Ovary (tissue), 10 donors: ENCODE data around the gene OR2T34. TPM values are rescaled to one million over a fixed set of nuclear protein-coding genes. Genes with fewer than 3 reads are reported as not detected.
"Not testable (repeated sequence)": the region's sequence is repeated elsewhere in the genome, so short reads cannot be mapped to it uniquely, and the experiment has no call there.

ENCODE experiments used
- DNase-seq, 5 donors: peaks; one replicate each; pipeline ENCODE4 v3.0.0-alpha.2; 2019 to 2020
- H3K27ac ChIP-seq, 2 donors: fragments of 200-600 bp; one replicate each; pipeline versions ENCODE4 v1.5.1 to v1.8.0; 2019 to 2022
- H3K27me3 ChIP-seq: fragments of 200-600 bp; one replicate; pipeline ENCODE4 v1.8.0; 2022
- H3K36me3 ChIP-seq: fragments of 200-600 bp; sonication (generic); one replicate; pipeline ENCODE4 v1.5.1; 2019
- H3K4me1 ChIP-seq: one replicate; pipeline ENCODE4 v1.8.1; 2013; ENCODE audit warnings: mild to moderate bottlenecking, moderate library complexity; ENCODE audit not compliant: insufficient read depth
- H3K4me3 ChIP-seq: fragments of 200-600 bp; sonication (generic); one replicate; pipeline ENCODE4 v1.5.1; 2017
- H3K9me3 ChIP-seq, 2 donors: fragments of 200-600 bp in 1 of 2; sonication (generic) in 1 of 2; one replicate each; pipeline versions ENCODE4 v1.5.1 to v1.8.1; 2013 to 2019; ENCODE audit warnings: mild to moderate bottlenecking in 1 of 2, moderate library complexity in 1 of 2
- EP300 ChIP-seq: sonication (generic); formaldehyde crosslinking; IDR thresholded peaks from one replicate; pipeline ENCODE4 v1.6.1; 2017; ENCODE audit warnings: antibody characterized with exemption
- POLR2A ChIP-seq: fragments of 450-650 bp; IDR thresholded peaks from one replicate; pipeline ENCODE4 v1.6.1; 2017; ENCODE audit warnings: antibody characterized with exemption, mild to moderate bottlenecking, moderate library complexity
- WGBS, 3 donors: extraction: QIAGEN DNeasy Blood & Tissue Kit in 1 of 3; methylation state at CpG; one replicate each; pipeline versions ENCODE4 v1.1.5 to v1.1.7; 2013 to 2017; 5-methylcytosine and 5-hydroxymethylcytosine counted together
- intact Hi-C, 4 donors: fragments of 100-400 bp; cut with DNase I; formaldehyde crosslinking; loops; one replicate each; pipeline versions ENCODE4 v1.11.0 to v1.15.1; 2022 to 2023
- long read RNA-seq, 3 donors: library from polyadenylated mRNA in 2 of 3; unstranded in 2 of 3; transcript quantifications; one replicate each; pipeline ENCODE4 v2.0.0 and lab custom pipeline, GENCODE V29; 2021 to 2026
- polyA plus RNA-seq, 2 donors: library from polyadenylated mRNA; stranded (reverse); fragments of 200-250 nt in 1 of 2; fragments of 350-450 nt in 1 of 2; fragmentation: Illumina TruSeq in 1 of 2; extraction: RNeasy Lipid Tissue Mini Kit (QIAGEN cat#74804) in 1 of 2; gene quantifications; one replicate each; pipeline ENCODE4 v1.2.3, GENCODE V29; 2013 to 2014
- total RNA-seq, 7 donors: library from RNA; depleted of rRNA in 2 of 7; stranded (reverse); fragments of >200 nt in 2 of 7; fragmentation: NEBNext Ultra II Directional in 3 of 7; extraction: Animal tissue kit (Norgen Biotek cat#: 25700) in 3 of 7; gene quantifications; one replicate each; pipeline versions ENCODE4 v1.1.0 to v1.2.4, GENCODE V29; 2016 to 2023
- TF ChIP-seq, protein P1 (sequence below), 3 donors: fragments of 450-650 bp in 2 of 3; fragments of 200-600 bp in 1 of 3; IDR thresholded peaks; one replicate each; pipeline versions ENCODE4 v1.5.1 to v1.8.0; 2016 to 2022; ENCODE audit warnings: antibody characterized with exemption in 3 of 3, mild to moderate bottlenecking in 1 of 3
- donor health status: DM: no; HTN: no; CAD: no; lungs with moderate emphysema.
- donor health status: DM: no; HTN: no; CAD: no.
- donor health status: Bipolar disorder and iron deficiency.
- donor health status: DM: yes; HTN: yes; CAD: no.
- donor health status: DM: no; HTN: no; CAD: no.
- donor health status: DM: yes; HTN: yes; CAD: no.

Gene OR2T34
- total RNA-seq (not detected), polyA plus RNA-seq (not detected)
- long read RNA-seq, donor 1: 0 reads
- long read RNA-seq, donor 2: 0 reads
- long read RNA-seq, donor 3: 0 reads

GRCh38 chr1:248574657-248575056 lies at the start of gene OR2T34:
TSS of gene OR2T34 (minus strand) at chr1:248574757. CDS start at chr1:248574757, 0 bp downstream.
- H3K27ac ChIP-seq, DNase-seq, H3K4me1 ChIP-seq, H3K9me3 ChIP-seq, H3K36me3 ChIP-seq, intact Hi-C loops, H3K4me3 ChIP-seq, H3K27me3 ChIP-seq: not testable (repeated sequence)
- WGBS, 3 donors: 77 to 93% (median 83%) methylated on average over 3 of the region's 3 CpGs

DNA sequence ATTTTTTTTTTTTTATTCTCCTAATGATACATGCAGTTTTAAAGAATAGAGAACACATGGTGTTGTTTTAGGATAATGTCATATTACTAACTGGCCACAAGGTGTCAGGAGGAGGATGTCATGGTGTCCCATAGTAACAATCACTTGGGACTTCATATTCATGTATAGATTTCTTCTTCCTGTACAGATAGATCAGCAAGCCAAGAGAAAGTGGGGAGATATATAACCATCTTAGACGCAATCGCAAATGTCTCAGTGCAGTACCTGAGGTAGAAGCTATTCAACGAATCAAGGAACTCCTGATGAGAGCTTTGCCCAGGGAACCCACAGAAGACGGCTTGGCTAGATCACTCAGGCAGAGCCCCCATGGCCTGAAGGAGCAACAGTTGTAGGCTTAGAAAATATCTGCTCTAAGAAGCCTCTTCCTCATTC lies 48.0 kb upstream of the OR2T34 start:
- no peaks in the 10 kb centered on the region for H3K9me3 ChIP-seq
- intact Hi-C loops: no loop called here
- DNase-seq: no peak
- no peaks in the 10 kb centered on the region for H3K4me1 ChIP-seq
- H3K27ac ChIP-seq: no peak overlapping the region
- TF ChIP-seq, protein P1, sequence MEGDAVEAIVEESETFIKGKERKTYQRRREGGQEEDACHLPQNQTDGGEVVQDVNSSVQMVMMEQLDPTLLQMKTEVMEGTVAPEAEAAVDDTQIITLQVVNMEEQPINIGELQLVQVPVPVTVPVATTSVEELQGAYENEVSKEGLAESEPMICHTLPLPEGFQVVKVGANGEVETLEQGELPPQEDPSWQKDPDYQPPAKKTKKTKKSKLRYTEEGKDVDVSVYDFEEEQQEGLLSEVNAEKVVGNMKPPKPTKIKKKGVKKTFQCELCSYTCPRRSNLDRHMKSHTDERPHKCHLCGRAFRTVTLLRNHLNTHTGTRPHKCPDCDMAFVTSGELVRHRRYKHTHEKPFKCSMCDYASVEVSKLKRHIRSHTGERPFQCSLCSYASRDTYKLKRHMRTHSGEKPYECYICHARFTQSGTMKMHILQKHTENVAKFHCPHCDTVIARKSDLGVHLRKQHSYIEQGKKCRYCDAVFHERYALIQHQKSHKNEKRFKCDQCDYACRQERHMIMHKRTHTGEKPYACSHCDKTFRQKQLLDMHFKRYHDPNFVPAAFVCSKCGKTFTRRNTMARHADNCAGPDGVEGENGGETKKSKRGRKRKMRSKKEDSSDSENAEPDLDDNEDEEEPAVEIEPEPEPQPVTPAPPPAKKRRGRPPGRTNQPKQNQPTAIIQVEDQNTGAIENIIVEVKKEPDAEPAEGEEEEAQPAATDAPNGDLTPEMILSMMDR (IDR thresholded peaks at IDR 0.05): no peak
- no peak for TF ChIP-seq EP300
- TF ChIP-seq POLR2A: no peak
- H3K4me3 ChIP-seq: no peak overlapping the region
- no peaks in the 10 kb centered on the region for H3K36me3 ChIP-seq
- no peaks in the 10 kb centered on the region for H3K27me3 ChIP-seq
- 58 to 68% (median 66%) methylated on average over 4 of the region's 4 CpGs for WGBS, 3 donors

- H3K27ac ChIP-seq: no peak overlapping the region
- H3K9me3 ChIP-seq: no peaks in the 10 kb centered on the region
- DNase-seq: no peak
- WGBS, 3 donors: 65 to 69% (median 65%) methylated on average over 7 of the region's 7 CpGs
- no peaks in the 10 kb centered on the region for H3K27me3 ChIP-seq
- intact Hi-C loops: no loop called here
- no peaks in the 10 kb centered on the region for H3K4me1 ChIP-seq
- H3K4me3 ChIP-seq: no peak overlapping the region
- H3K36me3 ChIP-seq: no peaks in the 10 kb centered on the region
- TF ChIP-seq EP300: no peak
- TF ChIP-seq, protein P1 (IDR thresholded peaks at IDR 0.05): no peak
- no peak for TF ChIP-seq POLR2A
Observed at GRCh38 chr1:248621770-248622169, 47.2 kb upstream of the OR2T34 start.

- no peak overlapping the region for H3K27ac ChIP-seq
- no peaks in the 10 kb centered on the region for H3K36me3 ChIP-seq
- no peaks in the 10 kb centered on the region for H3K4me1 ChIP-seq
- no peaks in the 10 kb centered on the region for H3K9me3 ChIP-seq
- H3K4me3 ChIP-seq: no peak overlapping the region
- TF ChIP-seq POLR2A: no peak
- 7 to 9% (median 8%) methylated on average over 3 of the region's 3 CpGs for WGBS, 3 donors
- intact Hi-C loops: no loop called here
- H3K27me3 ChIP-seq: no peaks in the 10 kb centered on the region
- peak in 3 of 5 donors; percentile 20 to 48 (median 32) for DNase-seq
Observed at GRCh38 chr1:248618878-248619277, 44.3 kb upstream of the OR2T34 start.

DNA sequence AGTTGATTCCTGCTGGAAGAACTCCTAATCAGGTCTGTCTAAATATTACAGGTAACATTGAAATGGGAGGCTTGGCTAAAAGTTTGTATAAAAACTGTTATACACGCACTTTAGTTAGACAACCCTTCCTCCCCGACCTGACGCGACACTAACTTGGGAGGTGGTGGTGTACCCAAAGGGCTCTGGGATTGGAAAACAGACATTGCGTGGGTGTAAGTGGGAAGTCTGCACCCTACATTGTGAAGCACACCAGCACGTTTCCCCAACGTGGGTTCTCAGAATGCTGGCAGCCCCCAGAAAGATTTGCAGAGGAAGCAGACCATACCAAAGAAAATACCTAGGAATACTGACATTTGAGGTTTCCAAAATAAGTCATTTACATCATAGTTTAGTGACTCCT lies 43.6 kb upstream of the OR2T34 start:
- intact Hi-C loops: no loop called here

More for the DNA sequence above, 43.6 kb upstream of the OR2T34 start:
- TF ChIP-seq POLR2A (no peak), EP300 (no peak)
- TF ChIP-seq, protein P1 (IDR thresholded peaks at IDR 0.05): no peak
- no peak for DNase-seq
- Histone ChIP-seq H3K9me3 (no peaks in the 10 kb centered on the region), H3K4me3 (no peak overlapping the region), H3K4me1 (no peaks in the 10 kb centered on the region), H3K36me3 (no peaks in the 10 kb centered on the region), H3K27me3 (no peaks in the 10 kb centered on the region), H3K27ac (no peak overlapping the region)
- 62 to 70% (median 62%) methylated on average over 7 of the region's 7 CpGs for WGBS, 3 donors
